Stimulated activated CD8-positive, alpha-beta memory T cell treated with anti-CD3 and anti-CD28 coated beads, Interleukin-15, amount 100 ng/mL, for 48 hours (primary cell): ENCODE data around the gene GNAL.
"Not testable (repeated sequence)": the region's sequence is repeated elsewhere in the genome, so short reads cannot be mapped to it uniquely, and the experiment has no call there.

Source experiments
- DNase-seq, 2 donors: peaks; one replicate each; pipeline ENCODE4 v3.0.0-alpha.2; 2020; ENCODE audit warnings: low read depth in 2 of 2

Gene GNAL

GRCh38 chr18:11874676-11875075, 185.6 kb downstream of the GNAL start:
- no peak for DNase-seq

- DNase-seq: no peak
Observed at GRCh38 chr18:11877497-11878135, 188.6 kb downstream of the GNAL start.

- DNase-seq: no peak
Observed at GRCh38 chr18:11880586-11881304, 191.7 kb downstream of the GNAL start.

- DNase-seq: no peak
Observed at GRCh38 chr18:11882636-11883035, 193.6 kb downstream of the GNAL start.

GRCh38 chr18:11883153-11883552, 194.1 kb downstream of the GNAL start:
- DNase-seq: no peak

- no peak for DNase-seq
Observed at GRCh38 chr18:11884396-11885030, 195.4 kb downstream of the GNAL start.

GRCh38 chr18:11885278-11885947, 196.3 kb downstream of the GNAL start:
- DNase-seq: no peak

GRCh38 chr18:11886577-11887110, 197.6 kb downstream of the GNAL start:
- DNase-seq: no peak

- DNase-seq: no peak
Observed at GRCh38 chr18:11887328-11888128, 198.5 kb downstream of the GNAL start.

- DNase-seq: no peak
Observed at GRCh38 chr18:11888726-11889125, 199.7 kb downstream of the GNAL start.

GRCh38 chr18:11889284-11889683, 200.2 kb downstream of the GNAL start:
- no peak for DNase-seq

- no peak for DNase-seq
Observed at GRCh38 chr18:11891737-11892136, 202.7 kb downstream of the GNAL start.

- not testable (repeated sequence) for DNase-seq
Observed at GRCh38 chr18:11892438-11892837, 203.4 kb downstream of the GNAL start.

- no peak for DNase-seq
Observed at GRCh38 chr18:11897781-11898180, 208.7 kb downstream of the GNAL start.

GRCh38 chr18:11899063-11899462, 210.0 kb downstream of the GNAL start:
- DNase-seq: no peak

- no peak for DNase-seq
Observed at GRCh38 chr18:11901826-11902438, 212.9 kb downstream of the GNAL start.

GRCh38 chr18:11902522-11903292, 213.6 kb downstream of the GNAL start:
- DNase-seq: no peak

- DNase-seq: no peak
Observed at GRCh38 chr18:11905613-11906012, 216.5 kb downstream of the GNAL start.

- DNase-seq: no peak
Observed at GRCh38 chr18:11906176-11906575, 217.1 kb downstream of the GNAL start.
